ENCODE results near the gene ANAPC4.

- TF ChIP-seq, protein P1, sequence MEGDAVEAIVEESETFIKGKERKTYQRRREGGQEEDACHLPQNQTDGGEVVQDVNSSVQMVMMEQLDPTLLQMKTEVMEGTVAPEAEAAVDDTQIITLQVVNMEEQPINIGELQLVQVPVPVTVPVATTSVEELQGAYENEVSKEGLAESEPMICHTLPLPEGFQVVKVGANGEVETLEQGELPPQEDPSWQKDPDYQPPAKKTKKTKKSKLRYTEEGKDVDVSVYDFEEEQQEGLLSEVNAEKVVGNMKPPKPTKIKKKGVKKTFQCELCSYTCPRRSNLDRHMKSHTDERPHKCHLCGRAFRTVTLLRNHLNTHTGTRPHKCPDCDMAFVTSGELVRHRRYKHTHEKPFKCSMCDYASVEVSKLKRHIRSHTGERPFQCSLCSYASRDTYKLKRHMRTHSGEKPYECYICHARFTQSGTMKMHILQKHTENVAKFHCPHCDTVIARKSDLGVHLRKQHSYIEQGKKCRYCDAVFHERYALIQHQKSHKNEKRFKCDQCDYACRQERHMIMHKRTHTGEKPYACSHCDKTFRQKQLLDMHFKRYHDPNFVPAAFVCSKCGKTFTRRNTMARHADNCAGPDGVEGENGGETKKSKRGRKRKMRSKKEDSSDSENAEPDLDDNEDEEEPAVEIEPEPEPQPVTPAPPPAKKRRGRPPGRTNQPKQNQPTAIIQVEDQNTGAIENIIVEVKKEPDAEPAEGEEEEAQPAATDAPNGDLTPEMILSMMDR (IDR thresholded peaks at IDR 0.05) = no peak
- TF ChIP-seq POLR2A (IDR thresholded peaks at IDR 0.05) (no peak), POLR2AphosphoS5 (IDR thresholded peaks at IDR 0.05) (no peak), EP300 (IDR thresholded peaks at IDR 0.05) (no peak)
Observed at GRCh38 chr4:25343671-25344070, 33.4 kb upstream of the ANAPC4 start.

All from upper lobe of left lung (tissue), 4 donors.